Dermis blood vessel endothelial cell (primary cell): ENCODE measurements around the gene UCN3. TPM values are rescaled to one million over a fixed set of nuclear protein-coding genes. Genes with fewer than 3 reads are reported as not detected.
"Not testable (repeated sequence)": the region's sequence is repeated elsewhere in the genome, so short reads cannot be mapped to it uniquely, and the experiment has no call there.

Experiments used
- DNase-seq: peaks from one replicate; pipeline ENCODE4 v3.0.0; 2010
- total RNA-seq: library from RNA; depleted of rRNA; stranded (reverse); fragments of >200 nt; gene quantifications from 2 replicates; pipeline ENCODE4 v1.2.3, GENCODE V29; 2014

The UCN3 gene
- total RNA-seq, 1 donor from 2014 or later, result not detected

- DNase-seq, result no peak
Measured at GRCh38 chr10:5369362-5370158, 4.8 kb downstream of the UCN3 start.

- DNase-seq, result no peak
Measured at GRCh38 chr10:5370493-5371352, 6.0 kb downstream of the UCN3 start.

- DNase-seq, result no peak
Measured at GRCh38 chr10:5373307-5373706, 8.5 kb downstream of the UCN3 start.

- DNase-seq, result no peak
Measured at GRCh38 chr10:5373891-5374611, 9.3 kb downstream of the UCN3 start.

GRCh38 chr10:5376450-5376849 is 11.7 kb downstream of the UCN3 start:
- DNase-seq, result no peak

- not testable (repeated sequence) for DNase-seq
Measured at GRCh38 chr10:5379202-5379601, 14.4 kb downstream of the UCN3 start.

GRCh38 chr10:5380395-5380794 is 15.6 kb downstream of the UCN3 start:
- not testable (repeated sequence) for DNase-seq

GRCh38 chr10:5381187-5381586 is 16.4 kb downstream of the UCN3 start:
- DNase-seq, result no peak

- DNase-seq, result no peak
Measured at GRCh38 chr10:5385224-5385623, 20.5 kb downstream of the UCN3 start.

- DNase-seq, result peak; percentile 13
Measured at GRCh38 chr10:5387169-5387568, 22.4 kb downstream of the UCN3 start.

GRCh38 chr10:5390607-5391205 is 25.9 kb downstream of the UCN3 start:
- no peak for DNase-seq

- DNase-seq, result no peak
Measured at GRCh38 chr10:5391790-5392189, 27.0 kb downstream of the UCN3 start.

GRCh38 chr10:5393529-5393928 is 28.8 kb downstream of the UCN3 start:
- DNase-seq, result no peak

GRCh38 chr10:5395168-5395567 is 30.4 kb downstream of the UCN3 start:
- DNase-seq, result no peak

- DNase-seq, result no peak
Measured at GRCh38 chr10:5396556-5397300, 32.0 kb downstream of the UCN3 start.

- no peak for DNase-seq
Measured at GRCh38 chr10:5399332-5399731, 34.6 kb downstream of the UCN3 start.

- DNase-seq, result no peak
Measured at GRCh38 chr10:5400468-5401240, 35.9 kb downstream of the UCN3 start.

GRCh38 chr10:5402798-5403197 is 38.0 kb downstream of the UCN3 start:
- no peak for DNase-seq

- DNase-seq, result peak; percentile 77
Measured at GRCh38 chr10:5404208-5405041, 39.7 kb downstream of the UCN3 start, which contains the start of gene TUBAL3. Gene TUBAL3 (minus strand): TSS chr10:5404828. CDS start chr10:5404792, 36 bp downstream.

- DNase-seq, result no peak
Measured at GRCh38 chr10:5406918-5407317, 42.2 kb downstream of the UCN3 start.
